ENCODE results near the gene NOD2. TPM values are rescaled to one million over a fixed set of nuclear protein-coding genes. Genes with fewer than 3 reads are reported as not detected.

Gene NOD2
- total and polyA plus RNA-seq, 2 of the 13 experiments (the other 11 are each of a cell fraction or from before 2014, with no cell fraction given) = 0.27 to 0.81 TPM

GRCh38 chr16:50741225-50741780 is 47.9 kb downstream of the NOD2 start (continued):
- peak; percentile 44 for TF ChIP-seq ZEB1 (IDR thresholded peaks at IDR 0.05; ENCODE audit: insufficient replicate concordance, low read depth)
- no peak for TF ChIP-seq ZNF768 (CRISPR knock-in tag; IDR thresholded peaks at IDR 0.05)
- no peak for TF ChIP-seq KLF15 (CRISPR knock-in tag; IDR thresholded peaks at IDR 0.05; ENCODE audit: borderline replicate concordance)
- no peak for TF ChIP-seq ZBTB33 (CRISPR knock-in tag; IDR thresholded peaks at IDR 0.05)
- TF ChIP-seq KLF12 (CRISPR knock-in tag; IDR thresholded peaks at IDR 0.05; ENCODE audit: borderline replicate concordance) = no peak
- peak; percentile 50 for TF ChIP-seq ZNF407 (CRISPR knock-in tag; IDR thresholded peaks at IDR 0.05; ENCODE audit: not compliant biosample characterization)
- TF ChIP-seq ZMYM3 (CRISPR knock-in tag; IDR thresholded peaks at IDR 0.05) = peak; percentile 98
- TF ChIP-seq AFF4 (CRISPR knock-in tag; IDR thresholded peaks at IDR 0.05) = no peak
- TF ChIP-seq USF2 (IDR thresholded peaks at IDR 0.05; ENCODE audit: low read depth, low read length) = no peak
- no peak for TF ChIP-seq USF2 (CRISPR knock-in tag; IDR thresholded peaks at IDR 0.05; ENCODE audit: borderline replicate concordance)
- no peak for TF ChIP-seq ZBTB14 (CRISPR knock-in tag; IDR thresholded peaks at IDR 0.05)

All from HepG2 (cell line).